ENCODE data around the gene CCND1. TPM values are rescaled to one million over a fixed set of nuclear protein-coding genes. Genes with fewer than 3 reads are reported as not detected.

CCND1 gene
- total RNA-seq, 1 experiment from 2014 or later = 392 TPM

DNA sequence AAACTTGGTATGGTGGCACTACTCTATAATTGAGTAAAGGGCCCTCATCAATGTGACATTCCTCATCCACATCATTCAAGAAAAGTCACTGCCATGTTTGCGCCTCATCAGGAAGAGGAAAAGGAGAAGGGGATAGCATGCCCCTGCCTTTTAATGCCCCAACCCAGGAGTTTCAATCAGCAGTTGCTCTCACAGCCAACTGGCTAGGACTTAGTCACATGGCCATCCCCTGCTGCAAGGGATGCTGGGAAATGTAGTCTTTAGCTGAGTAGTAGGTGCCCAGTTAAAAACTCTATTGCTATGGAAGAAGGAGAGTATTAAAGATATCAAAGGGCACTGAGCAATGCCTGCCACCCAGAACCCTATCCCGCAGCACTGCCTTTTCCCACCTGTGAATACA is 10.9 kb upstream of the CCND1 start:
- TF ChIP-seq, protein P1, sequence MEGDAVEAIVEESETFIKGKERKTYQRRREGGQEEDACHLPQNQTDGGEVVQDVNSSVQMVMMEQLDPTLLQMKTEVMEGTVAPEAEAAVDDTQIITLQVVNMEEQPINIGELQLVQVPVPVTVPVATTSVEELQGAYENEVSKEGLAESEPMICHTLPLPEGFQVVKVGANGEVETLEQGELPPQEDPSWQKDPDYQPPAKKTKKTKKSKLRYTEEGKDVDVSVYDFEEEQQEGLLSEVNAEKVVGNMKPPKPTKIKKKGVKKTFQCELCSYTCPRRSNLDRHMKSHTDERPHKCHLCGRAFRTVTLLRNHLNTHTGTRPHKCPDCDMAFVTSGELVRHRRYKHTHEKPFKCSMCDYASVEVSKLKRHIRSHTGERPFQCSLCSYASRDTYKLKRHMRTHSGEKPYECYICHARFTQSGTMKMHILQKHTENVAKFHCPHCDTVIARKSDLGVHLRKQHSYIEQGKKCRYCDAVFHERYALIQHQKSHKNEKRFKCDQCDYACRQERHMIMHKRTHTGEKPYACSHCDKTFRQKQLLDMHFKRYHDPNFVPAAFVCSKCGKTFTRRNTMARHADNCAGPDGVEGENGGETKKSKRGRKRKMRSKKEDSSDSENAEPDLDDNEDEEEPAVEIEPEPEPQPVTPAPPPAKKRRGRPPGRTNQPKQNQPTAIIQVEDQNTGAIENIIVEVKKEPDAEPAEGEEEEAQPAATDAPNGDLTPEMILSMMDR (IDR thresholded peaks at IDR 0.05; ENCODE audit: unreplicated experiment) = no peak
- H3K27ac Mint-ChIP-seq (ENCODE audit: unreplicated experiment) = no peak overlapping the region
- intact Hi-C loops (cut with micrococcal nuclease; ENCODE audit: unreplicated experiment) = no loop called here
- peaks cover 15% of the 10 kb centered on the region for H3K27me3 Mint-ChIP-seq (ENCODE audit: unreplicated experiment)
- no peak for DNase-seq
- no peaks in the 10 kb centered on the region for H3K36me3 Mint-ChIP-seq (ENCODE audit: insufficient read depth, unreplicated experiment)
- BruUV-seq (replicated peaks) = no TSS peak
- no peaks in the 10 kb centered on the region for H3K4me1 Mint-ChIP-seq (ENCODE audit: low read depth, unreplicated experiment)
- CTCF ChIA-PET = no interaction called here
- H3K9me3 Mint-ChIP-seq (ENCODE audit: low read depth, unreplicated experiment) = peaks cover 6% of the 10 kb centered on the region
- no peak overlapping the region for H3K4me3 Mint-ChIP-seq (ENCODE audit: low read depth, unreplicated experiment)

DNA sequence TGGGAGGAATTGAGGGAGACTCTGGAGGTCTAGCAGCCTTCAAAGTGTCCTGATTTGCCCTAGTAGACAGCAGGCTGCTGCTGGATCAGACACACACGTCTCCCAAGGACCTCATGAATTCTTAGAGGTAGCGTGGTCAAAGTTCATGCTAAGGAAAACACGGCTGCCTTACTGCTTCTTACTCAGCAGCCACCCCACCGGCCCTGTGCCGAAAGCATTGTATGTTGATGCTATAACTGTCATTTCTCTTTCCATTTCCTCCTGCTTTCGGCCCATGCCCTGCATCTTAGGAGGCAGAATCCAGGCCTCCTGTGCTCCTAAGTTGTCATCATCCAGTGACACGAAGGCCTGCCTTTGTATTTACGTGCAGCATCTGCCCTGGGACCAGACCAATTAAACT is 10.5 kb upstream of the CCND1 start:
- no peak overlapping the region for H3K4me3 Mint-ChIP-seq (ENCODE audit: low read depth, unreplicated experiment)
- BruUV-seq (replicated peaks) = no TSS peak
- H3K9me3 Mint-ChIP-seq (ENCODE audit: low read depth, unreplicated experiment) = peaks cover 6% of the 10 kb centered on the region
- no peak overlapping the region for H3K27ac Mint-ChIP-seq (ENCODE audit: unreplicated experiment)
- TF ChIP-seq, protein P1 (IDR thresholded peaks at IDR 0.05; ENCODE audit: unreplicated experiment) = no peak
- peaks cover 11% of the 10 kb centered on the region for H3K27me3 Mint-ChIP-seq (ENCODE audit: unreplicated experiment)
- no peak for DNase-seq
- CTCF ChIA-PET = no interaction called here
- intact Hi-C loops (cut with micrococcal nuclease; ENCODE audit: unreplicated experiment) = no loop called here
- H3K36me3 Mint-ChIP-seq (ENCODE audit: insufficient read depth, unreplicated experiment) = no peaks in the 10 kb centered on the region
- no peaks in the 10 kb centered on the region for H3K4me1 Mint-ChIP-seq (ENCODE audit: low read depth, unreplicated experiment)

DNA sequence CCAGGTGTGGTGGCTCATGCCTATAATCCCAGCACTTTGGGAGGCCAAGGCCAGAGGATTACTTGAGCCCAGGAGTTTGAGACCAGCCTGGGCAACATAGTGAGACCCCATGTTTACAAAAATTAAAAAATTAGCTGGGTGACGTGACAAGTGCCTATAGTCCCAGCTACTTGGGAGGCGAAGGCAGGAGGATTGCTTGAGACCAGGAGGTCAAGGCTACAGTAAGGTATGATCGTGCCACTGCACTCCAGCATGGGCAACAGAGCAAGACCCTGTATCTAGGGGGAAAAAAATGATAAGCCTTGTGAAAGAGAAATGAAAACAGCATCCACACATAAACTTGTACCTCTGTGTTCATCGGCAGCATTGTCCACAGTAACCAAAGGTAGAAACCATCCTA is 8.1 kb upstream of the CCND1 start:
- Mint-ChIP-seq H3K36me3 (ENCODE audit: insufficient read depth, unreplicated experiment) (peaks cover 6% of the 10 kb centered on the region), H3K4me1 (ENCODE audit: low read depth, unreplicated experiment) (no peaks in the 10 kb centered on the region), H3K27me3 (ENCODE audit: unreplicated experiment) (no peaks in the 10 kb centered on the region), H3K4me3 (ENCODE audit: low read depth, unreplicated experiment) (no peak overlapping the region), H3K9me3 (ENCODE audit: low read depth, unreplicated experiment) (peaks cover 6% of the 10 kb centered on the region), H3K27ac (ENCODE audit: unreplicated experiment) (no peak overlapping the region)
- no peak for DNase-seq
- TF ChIP-seq, protein P1 (IDR thresholded peaks at IDR 0.05; ENCODE audit: unreplicated experiment) = no peak
- CTCF ChIA-PET = interaction anchor here (0.6 kb wide), 1 partner anchor 709 kb away, joined by 3 read pairs; no protein-coding TSS in a partner anchor
- no TSS peak for BruUV-seq (replicated peaks)
- intact Hi-C loops (cut with micrococcal nuclease; ENCODE audit: unreplicated experiment) = no loop called here

DNA sequence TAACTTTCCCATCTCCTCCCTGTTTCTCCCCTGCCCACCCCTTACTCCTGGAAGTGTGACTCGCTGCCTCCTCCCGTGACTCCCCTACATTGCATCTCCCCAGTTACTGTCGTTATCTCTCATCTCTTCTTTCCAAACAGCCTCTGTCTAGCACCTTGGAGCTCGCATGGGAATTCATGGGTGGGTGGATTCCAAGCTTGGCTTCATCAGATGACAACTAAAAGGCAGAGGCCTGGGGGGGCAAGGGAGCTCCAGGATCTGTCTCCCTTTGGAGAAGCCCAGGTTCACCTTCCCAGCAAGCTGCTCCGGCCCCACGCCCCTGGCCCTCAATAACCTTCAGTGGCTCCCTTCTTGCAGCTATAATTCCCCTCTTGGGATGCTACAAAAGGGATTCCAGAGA is 6.9 kb upstream of the CCND1 start:
- CTCF ChIA-PET = no interaction called here
- TF ChIP-seq, protein P1 (IDR thresholded peaks at IDR 0.05; ENCODE audit: unreplicated experiment) = no peak
- Mint-ChIP-seq H3K4me1 (ENCODE audit: low read depth, unreplicated experiment) (no peaks in the 10 kb centered on the region), H3K9me3 (ENCODE audit: low read depth, unreplicated experiment) (peaks cover 4% of the 10 kb centered on the region), H3K27ac (ENCODE audit: unreplicated experiment) (no peak overlapping the region), H3K4me3 (ENCODE audit: low read depth, unreplicated experiment) (no peak overlapping the region), H3K36me3 (ENCODE audit: insufficient read depth, unreplicated experiment) (peaks cover 17% of the 10 kb centered on the region), H3K27me3 (ENCODE audit: unreplicated experiment) (no peaks in the 10 kb centered on the region)
- DNase-seq = no peak
- no TSS peak for BruUV-seq (replicated peaks)
- intact Hi-C loops (cut with micrococcal nuclease; ENCODE audit: unreplicated experiment) = no loop called here

Data from Calu3 (cell line).